Activated T-helper 17 cell treated with anti-CD3 and anti-CD28 coated beads, Interleukin-2, amount 50 U/mL, for 72 hours (primary cell): Measurements from ENCODE around the gene PNMA6E. TPM values are rescaled to one million over a fixed set of nuclear protein-coding genes. Genes with fewer than 3 reads are reported as not detected.

Experiments used
- ATAC-seq: fragments of 150-1000 bp; cut with Tn5 transposase; replicated peaks from 2 replicates; pipeline ENCODE4 v1.10.0; 2021; ENCODE audit warnings: mild to moderate bottlenecking, moderate library complexity
- H3K27ac Mint-ChIP-seq: one replicate; pipeline ENCODE4 v1.8.0; 2022; ENCODE audit warnings: mixed read lengths
- H3K27me3 Mint-ChIP-seq: one replicate; pipeline ENCODE4 v1.8.0; 2022; ENCODE audit warnings: mixed read lengths
- H3K36me3 Mint-ChIP-seq: one replicate; pipeline ENCODE4 v1.8.0; 2022; ENCODE audit warnings: low read depth, mild to moderate bottlenecking, mixed read lengths
- H3K4me1 Mint-ChIP-seq: one replicate; pipeline ENCODE4 v1.8.0; 2022; ENCODE audit warnings: mixed read lengths
- H3K4me3 Mint-ChIP-seq: one replicate; pipeline ENCODE4 v1.8.0; 2022; ENCODE audit warnings: mild to moderate bottlenecking, mixed read lengths
- H3K9me3 Mint-ChIP-seq: one replicate; pipeline ENCODE4 v1.8.0; 2022; ENCODE audit warnings: mixed read lengths
- total RNA-seq, 2 donors: library from RNA; stranded (reverse); gene quantifications; one replicate each; pipeline ENCODE4 v1.2.3, GENCODE V29; 2022

The PNMA6E gene
- total RNA-seq, 2 donors from 2014 or later, result not detected

GRCh38 chrX:153417637-153418036 is 16.5 kb upstream of the PNMA6E start:
- no peak for ATAC-seq
- Mint-ChIP-seq H3K36me3 (no peaks in the 10 kb centered on the region), H3K4me3 (no peak overlapping the region), H3K27ac (no peak overlapping the region), H3K27me3 (no peaks in the 10 kb centered on the region), H3K4me1 (no peaks in the 10 kb centered on the region), H3K9me3 (no peaks in the 10 kb centered on the region)

GRCh38 chrX:153416781-153417450 is 15.8 kb upstream of the PNMA6E start:
- H3K4me1 Mint-ChIP-seq, result peaks cover 6% of the 10 kb centered on the region
- no peak overlapping the region for H3K4me3 Mint-ChIP-seq
- no peak overlapping the region for H3K27ac Mint-ChIP-seq
- no peaks in the 10 kb centered on the region for H3K27me3 Mint-ChIP-seq
- H3K36me3 Mint-ChIP-seq, result no peaks in the 10 kb centered on the region
- no peaks in the 10 kb centered on the region for H3K9me3 Mint-ChIP-seq
- ATAC-seq, result no peak

GRCh38 chrX:153414856-153415510 is 13.8 kb upstream of the PNMA6E start:
- ATAC-seq, result no peak
- H3K9me3 Mint-ChIP-seq, result no peaks in the 10 kb centered on the region
- H3K4me3 Mint-ChIP-seq, result no peak overlapping the region
- H3K4me1 Mint-ChIP-seq, result peaks cover 7% of the 10 kb centered on the region
- no peak overlapping the region for H3K27ac Mint-ChIP-seq
- H3K27me3 Mint-ChIP-seq, result no peaks in the 10 kb centered on the region
- no peaks in the 10 kb centered on the region for H3K36me3 Mint-ChIP-seq

GRCh38 chrX:153413731-153414130 is 12.6 kb upstream of the PNMA6E start:
- ATAC-seq, result no peak

GRCh38 chrX:153412746-153413720 is 11.9 kb upstream of the PNMA6E start:
- peaks cover 7% of the 10 kb centered on the region for H3K4me1 Mint-ChIP-seq
- no peak overlapping the region for H3K27ac Mint-ChIP-seq
- H3K36me3 Mint-ChIP-seq, result no peaks in the 10 kb centered on the region
- no peaks in the 10 kb centered on the region for H3K9me3 Mint-ChIP-seq
- no peaks in the 10 kb centered on the region for H3K27me3 Mint-ChIP-seq
- peak overlapping the region; percentile 81 for H3K4me3 Mint-ChIP-seq
- no peak for ATAC-seq

More at GRCh38 chrX:153413731-153414130, 12.6 kb upstream of the PNMA6E start:
- H3K4me1 Mint-ChIP-seq, result peaks cover 7% of the 10 kb centered on the region
- H3K36me3 Mint-ChIP-seq, result no peaks in the 10 kb centered on the region
- no peak overlapping the region for H3K27ac Mint-ChIP-seq
- H3K4me3 Mint-ChIP-seq, result no peak overlapping the region
- H3K9me3 Mint-ChIP-seq, result no peaks in the 10 kb centered on the region
- no peaks in the 10 kb centered on the region for H3K27me3 Mint-ChIP-seq

- no peaks in the 10 kb centered on the region for H3K9me3 Mint-ChIP-seq
- no peaks in the 10 kb centered on the region for H3K27me3 Mint-ChIP-seq
- H3K36me3 Mint-ChIP-seq, result no peaks in the 10 kb centered on the region
- H3K4me1 Mint-ChIP-seq, result peaks cover 7% of the 10 kb centered on the region
- ATAC-seq, result no peak
- peak overlapping the region; percentile 84 for H3K27ac Mint-ChIP-seq
- H3K4me3 Mint-ChIP-seq, result peak overlapping the region; percentile 81
Measured at GRCh38 chrX:153411988-153412574, 10.9 kb upstream of the PNMA6E start.

GRCh38 chrX:153411255-153411987 is 10.3 kb upstream of the PNMA6E start, which contains the start of gene ZFP92:
TSS of gene ZFP92 (plus strand) at chrX:153411472. CDS start at chrX:153418323, 6,851 bp downstream.
- H3K27ac Mint-ChIP-seq, result peak within 1 kb of the TSS; percentile 84

GRCh38 chrX:153410888-153411254 is 9.7 kb upstream of the PNMA6E start:
- H3K4me1 Mint-ChIP-seq, result peaks cover 7% of the 10 kb centered on the region
- H3K4me3 Mint-ChIP-seq, result peak overlapping the region; percentile 81
- H3K36me3 Mint-ChIP-seq, result no peaks in the 10 kb centered on the region
- no peaks in the 10 kb centered on the region for H3K27me3 Mint-ChIP-seq
- H3K9me3 Mint-ChIP-seq, result no peaks in the 10 kb centered on the region
- ATAC-seq, result no peak
- no peak overlapping the region for H3K27ac Mint-ChIP-seq

More at GRCh38 chrX:153411255-153411987, 10.3 kb upstream of the PNMA6E start, which contains the start of gene ZFP92:
- Mint-ChIP-seq H3K4me1 (peaks cover 7% of the 10 kb centered on the region), H3K9me3 (no peaks in the 10 kb centered on the region), H3K36me3 (no peaks in the 10 kb centered on the region), H3K27me3 (no peaks in the 10 kb centered on the region), H3K4me3 (peak within 1 kb of the TSS; percentile 81)
- ATAC-seq, result peak; percentile 86

GRCh38 chrX:153410373-153410772 is 9.2 kb upstream of the PNMA6E start:
- H3K27me3 Mint-ChIP-seq, result no peaks in the 10 kb centered on the region
- no peak for ATAC-seq
- no peak overlapping the region for H3K27ac Mint-ChIP-seq
- H3K9me3 Mint-ChIP-seq, result no peaks in the 10 kb centered on the region
- no peaks in the 10 kb centered on the region for H3K36me3 Mint-ChIP-seq
- H3K4me1 Mint-ChIP-seq, result peaks cover 7% of the 10 kb centered on the region
- no peak overlapping the region for H3K4me3 Mint-ChIP-seq

- Mint-ChIP-seq H3K4me1 (peaks cover 7% of the 10 kb centered on the region), H3K9me3 (no peaks in the 10 kb centered on the region), H3K4me3 (no peak overlapping the region), H3K27me3 (no peaks in the 10 kb centered on the region), H3K27ac (no peak overlapping the region), H3K36me3 (no peaks in the 10 kb centered on the region)
- ATAC-seq, result no peak
Measured at GRCh38 chrX:153409414-153410101, 8.4 kb upstream of the PNMA6E start.

- Mint-ChIP-seq H3K9me3 (no peaks in the 10 kb centered on the region), H3K27me3 (no peaks in the 10 kb centered on the region), H3K36me3 (no peaks in the 10 kb centered on the region), H3K27ac (no peak overlapping the region), H3K4me1 (peaks cover 7% of the 10 kb centered on the region), H3K4me3 (no peak overlapping the region)
- no peak for ATAC-seq
Measured at GRCh38 chrX:153408871-153409351, 7.8 kb upstream of the PNMA6E start.

GRCh38 chrX:153408221-153408721 is 7.1 kb upstream of the PNMA6E start:
- Mint-ChIP-seq H3K27me3 (no peaks in the 10 kb centered on the region), H3K4me3 (no peak overlapping the region), H3K9me3 (no peaks in the 10 kb centered on the region), H3K27ac (no peak overlapping the region), H3K36me3 (no peaks in the 10 kb centered on the region), H3K4me1 (peaks cover 7% of the 10 kb centered on the region)
- no peak for ATAC-seq

- peaks cover 7% of the 10 kb centered on the region for H3K4me1 Mint-ChIP-seq
Measured at GRCh38 chrX:153407736-153408135, 6.6 kb upstream of the PNMA6E start.

More at GRCh38 chrX:153407736-153408135, 6.6 kb upstream of the PNMA6E start:
- H3K4me3 Mint-ChIP-seq, result no peak overlapping the region
- no peak for ATAC-seq
- H3K27me3 Mint-ChIP-seq, result no peaks in the 10 kb centered on the region
- H3K9me3 Mint-ChIP-seq, result no peaks in the 10 kb centered on the region
- no peaks in the 10 kb centered on the region for H3K36me3 Mint-ChIP-seq
- no peak overlapping the region for H3K27ac Mint-ChIP-seq
